Hepatocyte (in vitro differentiated cells): ENCODE results near the gene FAM13C.

ENCODE experiments used
- EZH2 ChIP-seq: fragments of 200-600 bp; sonication (generic); IDR thresholded peaks from 2 replicates; pipeline ENCODE4 v1.6.1; 2016; ENCODE audit warnings: antibody characterized with exemption, mild to moderate bottlenecking, borderline replicate concordance
- TF ChIP-seq, protein P1 (sequence below): fragments of 200-600 bp; sonication (generic); IDR thresholded peaks from 2 replicates; pipeline ENCODE4 v1.5.1; 2016; ENCODE audit warnings: antibody characterized with exemption, mild to moderate bottlenecking; ENCODE audit not compliant: poor library complexity

DNA sequence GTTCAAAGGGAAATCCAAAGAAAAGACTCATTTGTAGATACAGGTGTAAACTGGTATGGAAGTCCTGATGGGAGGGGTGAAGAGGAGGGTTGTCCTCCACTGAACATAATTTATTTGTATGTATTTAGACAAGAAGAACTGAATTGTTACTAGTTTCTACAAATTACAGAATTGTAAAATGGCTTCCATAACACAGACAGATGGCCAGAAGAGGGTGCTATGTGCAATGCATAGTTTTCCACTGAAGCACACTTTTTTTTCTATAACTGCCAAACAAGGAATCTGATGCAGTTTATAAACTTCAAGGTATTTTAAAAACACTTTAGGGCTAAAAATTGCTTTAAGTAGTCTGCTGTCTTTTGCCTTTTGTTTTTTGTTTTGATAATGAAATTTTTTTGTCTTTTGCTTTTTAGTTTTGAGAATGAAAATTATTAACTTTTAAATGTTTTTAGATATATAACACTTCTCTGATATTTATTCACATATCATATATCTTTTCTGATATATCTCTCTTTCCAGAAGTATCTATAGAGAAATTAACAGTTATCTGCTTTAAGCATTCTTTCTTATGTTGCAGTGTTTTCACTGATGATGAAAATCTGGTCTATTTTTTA lies 127.4 kb downstream of the FAM13C start:
- TF ChIP-seq, protein P1, sequence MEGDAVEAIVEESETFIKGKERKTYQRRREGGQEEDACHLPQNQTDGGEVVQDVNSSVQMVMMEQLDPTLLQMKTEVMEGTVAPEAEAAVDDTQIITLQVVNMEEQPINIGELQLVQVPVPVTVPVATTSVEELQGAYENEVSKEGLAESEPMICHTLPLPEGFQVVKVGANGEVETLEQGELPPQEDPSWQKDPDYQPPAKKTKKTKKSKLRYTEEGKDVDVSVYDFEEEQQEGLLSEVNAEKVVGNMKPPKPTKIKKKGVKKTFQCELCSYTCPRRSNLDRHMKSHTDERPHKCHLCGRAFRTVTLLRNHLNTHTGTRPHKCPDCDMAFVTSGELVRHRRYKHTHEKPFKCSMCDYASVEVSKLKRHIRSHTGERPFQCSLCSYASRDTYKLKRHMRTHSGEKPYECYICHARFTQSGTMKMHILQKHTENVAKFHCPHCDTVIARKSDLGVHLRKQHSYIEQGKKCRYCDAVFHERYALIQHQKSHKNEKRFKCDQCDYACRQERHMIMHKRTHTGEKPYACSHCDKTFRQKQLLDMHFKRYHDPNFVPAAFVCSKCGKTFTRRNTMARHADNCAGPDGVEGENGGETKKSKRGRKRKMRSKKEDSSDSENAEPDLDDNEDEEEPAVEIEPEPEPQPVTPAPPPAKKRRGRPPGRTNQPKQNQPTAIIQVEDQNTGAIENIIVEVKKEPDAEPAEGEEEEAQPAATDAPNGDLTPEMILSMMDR = peak; percentile 67
- no peak for TF ChIP-seq EZH2
